Sigmoid colon (tissue), 3 donors: ENCODE results near the gene ANKS4B.

Experiments
- POLR2A ChIP-seq, 2 donors: fragments of 450-650 bp; IDR thresholded peaks; one replicate each; pipeline ENCODE4 v1.6.1; 2016; ENCODE audit warnings: antibody characterized with exemption in 2 of 2, mild to moderate bottlenecking in 2 of 2, moderate library complexity in 2 of 2
- TF ChIP-seq, protein P1 (sequence below), 4 experiments: fragments of 450-650 bp in 3 of 4; fragments of 200-600 bp in 1 of 4; IDR thresholded peaks; one replicate each; pipeline ENCODE4 v1.5.1; 2016 to 2019; ENCODE audit warnings: antibody characterized with exemption in 4 of 4, mild to moderate bottlenecking in 3 of 4, moderate library complexity in 2 of 4

DNA sequence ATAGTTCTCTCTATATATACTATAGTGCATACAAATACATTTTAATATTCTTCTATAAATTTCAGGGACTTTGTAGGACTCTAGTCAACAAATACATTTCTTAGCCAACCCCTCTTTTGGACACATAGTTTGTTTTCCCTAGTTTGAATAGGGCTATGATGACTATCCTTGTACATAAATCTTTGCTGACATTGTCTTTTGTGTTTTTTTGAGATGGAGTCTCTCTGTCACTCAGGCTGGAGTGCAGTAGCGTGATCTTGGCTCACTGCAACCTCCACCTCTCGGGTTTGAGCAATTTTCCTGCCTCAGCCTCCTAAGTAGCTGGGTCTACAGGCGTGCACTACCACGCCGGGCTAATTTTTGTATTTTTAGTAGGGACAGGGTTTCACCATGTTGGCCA, 3.3 kb downstream of the ANKS4B start:
- TF ChIP-seq, protein P1, sequence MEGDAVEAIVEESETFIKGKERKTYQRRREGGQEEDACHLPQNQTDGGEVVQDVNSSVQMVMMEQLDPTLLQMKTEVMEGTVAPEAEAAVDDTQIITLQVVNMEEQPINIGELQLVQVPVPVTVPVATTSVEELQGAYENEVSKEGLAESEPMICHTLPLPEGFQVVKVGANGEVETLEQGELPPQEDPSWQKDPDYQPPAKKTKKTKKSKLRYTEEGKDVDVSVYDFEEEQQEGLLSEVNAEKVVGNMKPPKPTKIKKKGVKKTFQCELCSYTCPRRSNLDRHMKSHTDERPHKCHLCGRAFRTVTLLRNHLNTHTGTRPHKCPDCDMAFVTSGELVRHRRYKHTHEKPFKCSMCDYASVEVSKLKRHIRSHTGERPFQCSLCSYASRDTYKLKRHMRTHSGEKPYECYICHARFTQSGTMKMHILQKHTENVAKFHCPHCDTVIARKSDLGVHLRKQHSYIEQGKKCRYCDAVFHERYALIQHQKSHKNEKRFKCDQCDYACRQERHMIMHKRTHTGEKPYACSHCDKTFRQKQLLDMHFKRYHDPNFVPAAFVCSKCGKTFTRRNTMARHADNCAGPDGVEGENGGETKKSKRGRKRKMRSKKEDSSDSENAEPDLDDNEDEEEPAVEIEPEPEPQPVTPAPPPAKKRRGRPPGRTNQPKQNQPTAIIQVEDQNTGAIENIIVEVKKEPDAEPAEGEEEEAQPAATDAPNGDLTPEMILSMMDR (IDR thresholded peaks at IDR 0.05) = no peak
- no peak for TF ChIP-seq POLR2A (IDR thresholded peaks at IDR 0.05)
